CD14-positive monocyte (primary cell): Measurements from ENCODE around the gene CLIC1. TPM values are rescaled to one million over a fixed set of nuclear protein-coding genes. Genes with fewer than 3 reads are reported as not detected.

Source experiments
- DNase-seq, 3 donors: peaks; one replicate each; pipeline ENCODE4 v3.0.0-alpha.2; 2011 to 2022
- H2AFZ ChIP-seq: 2 replicates; pipeline ENCODE4 v1.6.0; 2012; ENCODE audit warnings: mild to moderate bottlenecking, low read depth, low read length, inconsistent platforms; ENCODE audit not compliant: insufficient read depth, poor library complexity, severe bottlenecking
- H3K27ac ChIP-seq, 2 donors: 1 replicate in 1 of 2; 2 replicates in 1 of 2; pipeline ENCODE4 v1.5.1; 2012 to 2013; ENCODE audit warnings: low read length in 2 of 2, control low read depth in 1 of 2, inconsistent platforms in 1 of 2, low read depth in 1 of 2, mild to moderate bottlenecking in 1 of 2
- H3K27me3 ChIP-seq, 2 donors: one replicate each; pipeline versions ENCODE4 v1.6.0 to v1.6.1; 2011 to 2013; ENCODE audit warnings: low read length in 2 of 2; ENCODE audit not compliant: control insufficient read depth in 2 of 2, insufficient read depth in 2 of 2
- H3K36me3 ChIP-seq, 2 donors: replicated peaks in 1 of 2; 1 replicate in 1 of 2; 2 replicates in 1 of 2; pipeline versions ENCODE4 v1.5.1 to v1.6.1; 2012 to 2013; ENCODE audit warnings: low read length in 2 of 2, control low read depth in 1 of 2, inconsistent platforms in 1 of 2, mild to moderate bottlenecking in 1 of 2; ENCODE audit not compliant: insufficient read depth in 2 of 2, control insufficient read depth in 1 of 2
- H3K4me1 ChIP-seq, 2 donors: 1 replicate in 1 of 2; 2 replicates in 1 of 2; pipeline versions ENCODE4 v1.5.1 to v1.6.1; 2012 to 2013; ENCODE audit warnings: low read length in 2 of 2, control low read depth in 1 of 2, inconsistent platforms in 1 of 2, mild to moderate bottlenecking in 1 of 2, moderate library complexity in 1 of 2; ENCODE audit not compliant: insufficient read depth in 2 of 2, control insufficient read depth in 1 of 2
- H3K4me2 ChIP-seq: replicated peaks from 2 replicates; pipeline ENCODE3; 2012; ENCODE audit warnings: low read length, moderate library complexity, mild to moderate bottlenecking; ENCODE audit not compliant: poor library complexity, severe bottlenecking; ENCODE audit errors: extremely low read depth
- H3K4me3 ChIP-seq, 3 experiments: fragments of 200-600 bp in 1 of 3; sonication (generic) in 1 of 3; replicated peaks in 1 of 3; 1 replicate in 2 of 3; 2 replicates in 1 of 3; pipeline ENCODE4 v1.5.1; 2011 to 2013; ENCODE audit warnings: low read length in 3 of 3, mild to moderate bottlenecking in 3 of 3, control low read depth in 2 of 3, low read depth in 2 of 3, inconsistent platforms in 1 of 3, moderate library complexity in 1 of 3
- H3K79me2 ChIP-seq: 2 replicates; pipeline ENCODE4 v1.6.0; 2012; ENCODE audit warnings: mild to moderate bottlenecking, control low read depth, inconsistent platforms, low read length, moderate library complexity; ENCODE audit not compliant: insufficient read depth
- H3K9ac ChIP-seq: 2 replicates; pipeline ENCODE4 v1.6.0; 2017; ENCODE audit warnings: low read length, mild to moderate bottlenecking; ENCODE audit not compliant: insufficient read depth, poor library complexity, severe bottlenecking
- H3K9me3 ChIP-seq, 2 donors: replicated peaks in 1 of 2; 1 replicate in 1 of 2; 2 replicates in 1 of 2; pipeline versions ENCODE4 v1.5.1 to v1.6.1; 2012 to 2013; ENCODE audit warnings: low read length in 2 of 2, control low read depth in 1 of 2; ENCODE audit not compliant: control insufficient read depth in 1 of 2, insufficient read depth in 1 of 2
- H4K20me1 ChIP-seq: 2 replicates; pipeline ENCODE4 v1.6.0; 2012; ENCODE audit warnings: mild to moderate bottlenecking, low read length, control low read depth, moderate library complexity; ENCODE audit not compliant: insufficient read depth
- H3K27ac Mint-ChIP-seq, 7 donors: one replicate each; pipeline ENCODE4 v1.8.0; 2020; ENCODE audit warnings: mild to moderate bottlenecking in 7 of 7, mixed read lengths in 7 of 7, moderate library complexity in 6 of 7, inconsistent platforms in 2 of 7
- H3K27me3 Mint-ChIP-seq, 3 donors: one replicate each; pipeline ENCODE4 v1.8.0; 2021 to 2022; ENCODE audit warnings: low read depth in 3 of 3, mild to moderate bottlenecking in 3 of 3, mixed read lengths in 3 of 3, moderate library complexity in 3 of 3, inconsistent platforms in 1 of 3
- H3K36me3 Mint-ChIP-seq, 2 donors: one replicate each; pipeline ENCODE4 v1.8.0; 2020; ENCODE audit warnings: mixed read lengths in 2 of 2, inconsistent platforms in 1 of 2, mild to moderate bottlenecking in 1 of 2
- H3K4me1 Mint-ChIP-seq: one replicate; pipeline ENCODE4 v1.8.0; 2020; ENCODE audit warnings: mild to moderate bottlenecking, mixed read lengths
- H3K4me3 Mint-ChIP-seq, 2 donors: one replicate each; pipeline ENCODE4 v1.8.0; 2020; ENCODE audit warnings: mild to moderate bottlenecking in 2 of 2, mixed read lengths in 2 of 2, moderate library complexity in 1 of 2
- H3K9me3 Mint-ChIP-seq, 7 donors: one replicate each; pipeline ENCODE4 v1.8.0; 2020 to 2022; ENCODE audit warnings: mixed read lengths in 7 of 7, mild to moderate bottlenecking in 6 of 7, moderate library complexity in 6 of 7, inconsistent platforms in 2 of 7
- WGBS: methylation state at CpG from one replicate; pipeline ENCODE4 v1.1.5; 2013; ENCODE audit warnings: missing lambda C conversion rate; ENCODE audit not compliant: insufficient coverage; 5-methylcytosine and 5-hydroxymethylcytosine counted together
- intact Hi-C, 2 donors: fragments of 100-400 bp; cut with micrococcal nuclease; formaldehyde crosslinking; loops; one replicate each; pipeline versions ENCODE4 v1.15.0 to v1.15.1; 2023
- polyA plus RNA-seq, 3 donors: library from polyadenylated mRNA; depleted of rRNA in 1 of 3; unstranded in 2 of 3; stranded (reverse) in 1 of 3; fragments of 300-500 nt in 2 of 3; fragments of >200 nt in 1 of 3; fragmentation: Illumina TruSeq in 2 of 3; gene quantifications; 1 replicate in 2 of 3; 2 replicates in 1 of 3; pipeline ENCODE4 v1.2.3, GENCODE V29; 2012 to 2021
- TF ChIP-seq, protein P1 (sequence below): fragments of 200-600 bp; IDR thresholded peaks from one replicate; pipeline ENCODE4 v1.8.0; 2022; ENCODE audit warnings: antibody characterized with exemption, mild to moderate bottlenecking

Gene CLIC1
- polyA plus RNA-seq, 3 donors, result 676 to 1,304 (median 1,196) TPM

GRCh38 chr6:31712296-31712695 is 24.0 kb downstream of the CLIC1 start:
- peak; percentile 32 to 49 (median 35) for DNase-seq
- intact Hi-C loops, result no loop called here
- H3K27me3 ChIP-seq, result no peaks in the 10 kb centered on the region
- TF ChIP-seq, protein P1, sequence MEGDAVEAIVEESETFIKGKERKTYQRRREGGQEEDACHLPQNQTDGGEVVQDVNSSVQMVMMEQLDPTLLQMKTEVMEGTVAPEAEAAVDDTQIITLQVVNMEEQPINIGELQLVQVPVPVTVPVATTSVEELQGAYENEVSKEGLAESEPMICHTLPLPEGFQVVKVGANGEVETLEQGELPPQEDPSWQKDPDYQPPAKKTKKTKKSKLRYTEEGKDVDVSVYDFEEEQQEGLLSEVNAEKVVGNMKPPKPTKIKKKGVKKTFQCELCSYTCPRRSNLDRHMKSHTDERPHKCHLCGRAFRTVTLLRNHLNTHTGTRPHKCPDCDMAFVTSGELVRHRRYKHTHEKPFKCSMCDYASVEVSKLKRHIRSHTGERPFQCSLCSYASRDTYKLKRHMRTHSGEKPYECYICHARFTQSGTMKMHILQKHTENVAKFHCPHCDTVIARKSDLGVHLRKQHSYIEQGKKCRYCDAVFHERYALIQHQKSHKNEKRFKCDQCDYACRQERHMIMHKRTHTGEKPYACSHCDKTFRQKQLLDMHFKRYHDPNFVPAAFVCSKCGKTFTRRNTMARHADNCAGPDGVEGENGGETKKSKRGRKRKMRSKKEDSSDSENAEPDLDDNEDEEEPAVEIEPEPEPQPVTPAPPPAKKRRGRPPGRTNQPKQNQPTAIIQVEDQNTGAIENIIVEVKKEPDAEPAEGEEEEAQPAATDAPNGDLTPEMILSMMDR, result peak; percentile 26
- H3K4me3 Mint-ChIP-seq, result peak overlapping the region in 1 of 2 donors; percentile 23
- H3K36me3 ChIP-seq, result no peaks in the 10 kb centered on the region
- H3K4me1 ChIP-seq, result peaks cover 21 to 27% of the 10 kb centered on the region in 2 donors
- H2AFZ ChIP-seq, result peak overlapping the region; percentile 38
- H3K36me3 Mint-ChIP-seq, result no peaks in the 10 kb centered on the region
- no peak overlapping the region for H3K4me2 ChIP-seq
- no peaks in the 10 kb centered on the region for H4K20me1 ChIP-seq
- H3K27ac Mint-ChIP-seq, result peak overlapping the region in 2 of 7 donors; percentile 56 to 60
- no peak overlapping the region for H3K9ac ChIP-seq
- 63% methylated on average over 8 of the region's 8 CpGs for WGBS
- H3K79me2 ChIP-seq, result no peaks in the 10 kb centered on the region
- H3K27ac ChIP-seq, result no peak overlapping the region
- H3K9me3 Mint-ChIP-seq, result peaks cover 0 to 2% (median 0%) of the 10 kb centered on the region in 7 donors
- peaks cover 0 to 9% (median 1%) of the 10 kb centered on the region in 3 donors for H3K27me3 Mint-ChIP-seq
- no peak overlapping the region for H3K4me3 ChIP-seq
- peaks cover 28% of the 10 kb centered on the region for H3K4me1 Mint-ChIP-seq
- H3K9me3 ChIP-seq, result no peaks in the 10 kb centered on the region

- 83% methylated on average over 1 of the region's 8 CpGs for WGBS
- TF ChIP-seq, protein P1, result no peak
- peak overlapping the region in 1 of 2 donors; percentile 32 for H3K27ac ChIP-seq
- no peaks in the 10 kb centered on the region for H3K36me3 ChIP-seq
- Mint-ChIP-seq H3K9me3 (peaks cover 0 to 2% (median 0%) of the 10 kb centered on the region in 7 donors), H3K27ac (peak overlapping the region in 4 of 7 donors; percentile 52 to 79 (median 68)), H3K36me3 (no peaks in the 10 kb centered on the region), H3K4me1 (peaks cover 28% of the 10 kb centered on the region), H3K27me3 (peaks cover 0 to 9% (median 1%) of the 10 kb centered on the region in 3 donors), H3K4me3 (peak overlapping the region; percentile 59 to 80)
- intact Hi-C loops, result no loop called here
- H3K4me2 ChIP-seq, result peak overlapping the region; percentile 49
- DNase-seq, result peak in 2 of 3 donors; percentile 41 to 54
- H3K79me2 ChIP-seq, result no peaks in the 10 kb centered on the region
- H4K20me1 ChIP-seq, result no peaks in the 10 kb centered on the region
- peaks cover 21 to 27% of the 10 kb centered on the region in 2 donors for H3K4me1 ChIP-seq
- peak overlapping the region; percentile 5 for H3K9ac ChIP-seq
- no peaks in the 10 kb centered on the region for H3K27me3 ChIP-seq
- peak overlapping the region; percentile 56 for H2AFZ ChIP-seq
- H3K4me3 ChIP-seq, result peak overlapping the region in 1 of 3 experiments; percentile 46
- H3K9me3 ChIP-seq, result no peaks in the 10 kb centered on the region
Measured at GRCh38 chr6:31711233-31711632, 25.1 kb downstream of the CLIC1 start.
